Stimulated activated CD8-positive, alpha-beta memory T cell treated with anti-CD3 and anti-CD28 coated beads, Interleukin-15, amount 100 ng/mL, for 24 hours (primary cell): ENCODE results near the gene IFNL4.
"Not testable (repeated sequence)": the region's sequence is repeated elsewhere in the genome, so short reads cannot be mapped to it uniquely, and the experiment has no call there.

Source experiments
- DNase-seq: peaks from one replicate; pipeline ENCODE4 v3.0.0-alpha.2; 2020; ENCODE audit warnings: low read depth

Gene IFNL4

DNA sequence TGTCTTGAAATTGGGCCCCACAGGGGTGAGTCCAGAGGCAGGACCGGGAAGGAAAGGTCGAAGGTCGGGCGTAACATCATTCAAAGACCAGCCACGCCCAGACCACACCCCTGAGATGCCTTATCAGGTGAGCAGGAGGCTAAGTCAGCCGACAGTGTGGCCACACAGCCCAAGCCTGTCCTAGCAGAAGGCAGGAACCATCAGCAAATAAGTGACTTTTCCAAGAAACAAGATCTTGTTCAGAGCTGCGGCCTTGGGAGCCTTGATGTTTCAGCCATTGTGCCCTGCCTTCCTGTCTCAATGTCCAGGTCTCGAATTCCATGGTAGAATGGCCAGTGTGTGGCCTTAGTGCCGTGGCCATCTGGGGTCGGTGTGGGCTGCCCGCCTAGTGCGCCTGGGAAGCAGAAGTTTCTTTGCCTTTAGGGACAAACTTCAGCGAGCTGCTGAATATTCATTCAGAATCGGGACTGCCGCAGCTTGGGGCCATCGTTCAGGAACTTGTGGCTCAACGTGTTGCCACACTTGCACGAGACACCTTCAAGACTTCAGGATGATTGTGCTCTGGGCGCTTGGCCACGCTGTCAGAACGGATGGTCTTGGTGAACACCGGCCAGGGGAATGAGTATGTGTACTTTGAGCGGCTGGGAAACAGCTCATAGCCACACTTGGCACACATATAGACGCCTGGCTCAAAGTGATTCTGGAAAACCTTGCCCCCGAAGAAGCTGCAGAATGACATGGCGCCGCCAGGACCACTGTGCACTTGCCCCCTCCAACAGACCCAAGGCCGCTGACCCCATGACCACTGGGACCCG, 6.1 kb upstream of the IFNL4 start:
- no peak for DNase-seq

DNA sequence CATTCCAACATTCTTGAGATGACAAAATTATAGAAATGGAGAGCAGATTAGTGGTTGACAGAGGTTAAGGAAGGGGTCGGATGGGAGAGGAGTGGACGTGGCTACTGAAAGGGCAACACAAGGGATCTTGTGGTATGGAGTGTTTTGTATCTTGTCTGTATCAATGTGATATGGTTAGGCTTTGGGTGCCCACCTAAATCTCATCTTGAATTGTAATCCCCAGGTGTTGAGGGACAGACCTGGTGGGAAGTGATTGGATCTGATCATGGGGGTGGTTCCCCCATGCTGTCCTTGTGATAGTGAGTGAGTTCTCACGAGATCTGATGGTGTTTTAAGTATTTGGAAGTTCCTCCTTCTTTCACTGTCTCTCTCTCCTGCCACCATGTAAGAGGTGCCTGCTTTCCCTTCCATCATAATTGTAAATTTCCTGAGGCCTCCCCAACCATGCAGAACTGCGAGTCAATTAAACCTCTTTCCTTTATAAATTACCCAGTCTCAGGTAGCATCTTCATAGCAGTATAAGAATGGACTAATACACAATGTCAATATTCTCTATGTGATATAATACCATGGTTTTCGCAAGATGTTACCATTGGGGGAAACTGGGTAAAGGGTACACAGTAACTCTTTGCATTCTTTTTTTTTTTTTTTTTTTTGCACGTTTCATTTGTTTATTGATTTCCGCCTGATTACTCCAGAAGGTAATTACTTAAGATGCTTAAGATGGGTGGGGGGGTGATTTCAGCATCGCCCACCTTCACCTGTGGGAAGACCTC, 4.9 kb upstream of the IFNL4 start:
- DNase-seq: no peak

DNA sequence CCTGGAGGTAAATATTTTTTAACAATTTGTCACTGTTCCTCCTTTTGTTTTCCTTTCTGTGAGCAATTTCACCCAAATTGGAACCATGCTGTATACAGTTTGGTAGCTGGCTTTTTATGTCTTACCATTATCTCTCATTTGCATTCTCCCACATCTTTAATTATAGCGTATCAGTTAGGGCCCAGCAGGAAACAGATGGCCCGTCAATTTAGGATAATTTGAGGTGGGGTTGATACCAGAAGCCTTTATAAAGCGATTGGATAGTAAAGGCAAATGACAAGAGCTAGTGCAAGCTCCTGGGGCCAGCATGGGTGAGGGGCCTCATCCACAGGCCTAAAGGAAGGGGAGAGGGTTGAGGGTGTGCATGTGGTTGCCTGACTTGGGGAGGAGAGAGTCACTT, 3.8 kb upstream of the IFNL4 start:
- DNase-seq: no peak

DNA sequence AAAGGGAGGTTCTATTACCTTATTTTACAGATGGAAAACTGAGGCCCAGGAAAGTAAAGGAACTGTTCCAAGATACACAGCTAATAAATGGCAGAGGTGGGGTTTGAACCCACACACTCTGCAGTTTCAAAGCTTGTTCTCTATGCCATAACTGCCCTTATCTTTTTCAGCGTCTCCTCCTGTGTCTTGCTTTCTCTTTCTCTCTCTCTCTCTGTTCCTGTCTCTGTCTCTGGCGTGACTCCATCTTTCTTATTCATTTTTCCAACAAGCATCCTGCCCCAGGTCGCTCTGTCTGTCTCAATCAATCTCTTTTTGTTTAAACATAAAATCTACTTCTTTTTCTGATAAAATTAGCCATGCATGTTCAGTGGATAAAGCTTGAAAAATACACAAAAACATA, 3.2 kb upstream of the IFNL4 start:
- no peak for DNase-seq

DNA sequence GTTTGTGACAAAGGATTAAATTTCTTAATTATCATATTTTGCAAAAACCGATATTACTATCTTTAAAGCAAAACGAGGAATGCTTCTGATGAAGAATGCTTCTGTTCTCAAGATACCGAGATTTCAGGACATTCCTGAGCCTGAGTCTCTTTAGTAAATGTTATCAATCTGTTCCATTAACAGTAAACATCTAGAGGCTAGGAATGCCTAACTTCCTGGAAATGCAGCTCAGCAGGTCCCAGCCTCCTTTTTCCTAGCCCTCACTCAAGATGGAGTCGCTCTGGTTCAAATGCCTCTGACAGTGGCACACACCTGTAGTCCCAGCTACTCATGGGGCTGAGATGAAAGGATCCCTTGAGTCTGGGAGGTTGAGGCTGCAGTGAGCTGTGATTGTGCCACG, 2.4 kb upstream of the IFNL4 start:
- no peak for DNase-seq

DNA sequence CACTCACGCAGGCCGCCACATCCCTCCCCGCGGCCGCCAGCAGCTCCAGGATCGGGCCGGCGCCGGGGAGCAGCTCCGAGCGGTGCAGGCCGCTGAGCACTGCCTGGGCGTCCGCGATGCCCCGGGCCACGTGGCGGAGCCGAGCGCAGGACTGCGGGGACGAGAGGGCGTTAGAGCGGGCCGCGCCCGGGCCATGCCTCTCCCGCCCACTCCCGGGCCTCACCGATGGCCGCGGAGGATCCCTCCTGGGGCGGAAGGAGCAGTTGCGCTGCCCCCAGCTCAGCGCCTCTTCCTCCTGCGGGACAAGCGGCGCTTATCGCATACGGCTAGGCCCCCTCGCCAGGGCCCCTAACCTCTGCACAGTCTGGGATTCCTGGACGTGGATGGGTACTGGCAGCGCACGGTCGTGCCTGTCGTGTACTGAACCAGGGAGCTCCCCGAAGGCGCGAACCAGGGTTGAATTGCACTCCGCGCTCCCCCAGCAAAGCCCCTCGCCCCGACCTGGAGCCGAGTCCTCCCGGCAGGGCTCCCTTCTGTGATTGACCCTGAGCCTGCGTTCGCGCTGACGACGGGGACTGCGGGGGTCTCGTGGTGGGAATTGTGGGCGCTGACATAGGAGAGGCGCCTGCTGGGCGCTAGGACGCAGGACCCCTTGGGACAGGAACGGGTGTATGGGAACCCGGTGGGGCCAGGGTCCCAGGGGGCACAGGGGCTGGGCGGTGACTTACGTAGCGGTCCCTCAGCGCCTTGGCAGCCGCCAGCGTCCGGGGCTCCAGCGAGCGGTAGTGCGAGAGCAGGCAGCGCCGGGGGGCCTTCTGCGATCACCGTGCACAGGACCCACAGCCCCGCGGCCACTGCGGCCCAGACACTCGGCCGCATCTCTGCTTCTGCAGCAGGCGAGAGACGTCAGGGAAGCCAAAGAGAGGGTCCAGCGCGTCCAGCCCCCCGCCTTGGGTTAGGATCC, 673 bp downstream of the IFNL4 start:
- DNase-seq: no peak

DNA sequence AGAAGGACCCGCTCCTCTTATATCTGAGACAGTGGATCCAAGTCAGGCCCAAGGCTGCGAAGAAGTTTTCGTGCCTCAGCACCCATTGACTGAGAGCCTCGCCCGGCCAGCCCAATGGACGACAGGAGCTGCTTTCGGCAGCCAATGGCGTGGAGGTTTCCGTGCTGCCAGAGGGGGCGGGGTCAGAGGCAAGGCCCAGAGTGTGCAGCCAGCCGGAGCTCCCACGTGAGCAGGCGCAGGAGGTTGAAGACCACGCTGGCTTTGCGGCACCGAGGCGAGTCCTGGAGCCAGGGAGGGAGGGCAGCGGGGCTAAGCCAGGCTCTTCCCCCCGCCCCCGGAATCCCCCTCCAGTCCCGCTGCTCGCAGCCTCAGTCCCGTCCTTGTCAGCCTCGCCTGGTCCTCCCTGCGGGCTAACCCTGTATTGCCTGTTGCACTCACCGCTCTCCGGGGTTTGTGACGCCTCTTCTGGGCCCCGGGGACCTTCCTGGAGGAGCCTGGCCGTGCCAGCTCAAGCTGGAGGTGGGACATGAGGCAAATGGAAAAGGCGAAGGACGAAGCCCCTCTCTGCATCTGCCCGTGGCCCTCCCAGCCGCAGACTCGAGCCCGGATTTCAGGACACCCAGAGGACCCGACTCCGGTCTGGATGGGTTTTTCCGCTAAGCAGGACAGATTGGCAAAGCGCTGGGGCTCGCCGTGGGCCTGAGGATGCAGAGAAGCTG, 1.5 kb downstream of the IFNL4 start:
- DNase-seq: no peak

DNA sequence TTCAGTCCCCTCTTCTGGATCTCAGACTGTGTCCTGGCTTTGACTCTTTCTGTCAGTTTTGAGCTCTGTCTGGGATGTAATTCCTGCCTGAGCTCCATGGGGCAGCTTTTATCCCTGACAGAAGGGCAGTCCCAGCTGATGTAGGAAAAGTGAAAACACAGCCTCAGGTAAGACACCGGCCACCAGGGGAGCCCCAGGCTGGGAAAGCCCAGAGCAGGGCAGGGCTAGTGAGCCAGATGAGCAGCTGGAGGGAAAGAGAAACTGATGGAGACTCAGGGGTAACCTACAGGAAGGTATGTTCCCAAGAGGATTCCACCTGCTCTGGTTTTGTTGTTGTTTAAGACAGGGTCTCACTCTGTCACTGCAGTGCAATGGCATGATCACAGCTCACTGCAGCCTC, 3.5 kb downstream of the IFNL4 start:
- DNase-seq: not testable (repeated sequence)

DNA sequence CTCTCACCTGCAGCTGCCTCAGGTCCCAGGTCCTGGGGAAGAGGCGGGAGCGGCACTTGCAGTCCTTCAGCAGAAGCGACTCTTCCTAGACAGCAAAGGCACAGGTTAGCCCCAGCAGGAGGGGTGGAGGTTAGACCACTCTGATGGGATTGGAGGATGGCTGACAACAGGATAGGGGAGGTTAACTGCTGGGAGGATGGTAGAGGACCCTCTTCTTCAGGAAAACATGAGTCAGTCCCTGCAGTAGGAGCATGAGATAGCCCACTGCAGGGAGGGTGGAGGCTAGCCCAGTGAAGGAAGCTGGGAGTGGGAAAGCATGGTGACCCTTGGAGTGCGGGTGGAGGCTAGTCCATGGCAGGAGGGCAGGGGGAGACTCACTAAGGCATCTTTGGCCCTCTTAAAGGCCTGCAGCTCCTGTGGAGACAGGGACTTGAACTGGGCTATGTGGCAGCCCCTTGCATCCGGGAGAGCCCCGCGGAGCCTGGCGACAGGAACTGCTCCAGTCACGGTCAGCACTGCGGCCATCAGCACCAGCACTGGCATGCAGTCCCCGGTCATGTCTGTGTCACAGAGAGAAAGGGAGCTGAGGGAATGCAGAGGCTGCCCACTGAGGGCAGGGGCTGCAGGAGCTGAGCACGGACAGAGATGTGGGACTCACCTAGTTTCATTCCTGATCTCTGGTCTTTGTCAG, 4.1 kb downstream of the IFNL4 start, which contains the start of gene IFNL3:
TSS of gene IFNL3 (minus strand) at position 597 of the 691 bp plus-strand sequence. CDS start at position 558, 39 bp downstream.
- DNase-seq: not testable (repeated sequence)

DNA sequence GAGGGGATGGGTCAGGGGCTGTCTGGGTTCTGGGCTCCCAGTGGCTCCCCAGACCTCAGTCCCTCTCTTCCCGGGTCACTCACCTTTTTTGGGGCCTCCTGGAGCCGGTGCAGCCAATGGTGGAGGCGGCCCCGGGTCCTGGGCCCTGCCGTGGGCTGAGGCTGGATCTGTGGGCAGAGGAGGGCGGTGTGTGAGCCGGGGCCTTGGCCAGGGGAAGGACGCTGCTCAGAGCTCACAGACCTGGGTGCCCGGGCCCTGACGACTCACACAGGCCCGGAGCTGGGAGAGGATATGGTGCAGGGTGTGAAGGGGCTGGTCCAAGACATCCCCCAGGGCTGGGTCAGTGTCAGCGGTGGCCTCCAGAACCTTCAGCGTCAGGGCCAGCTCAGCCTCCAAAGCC, 4.9 kb downstream of the IFNL4 start:
- DNase-seq: not testable (repeated sequence)

DNA sequence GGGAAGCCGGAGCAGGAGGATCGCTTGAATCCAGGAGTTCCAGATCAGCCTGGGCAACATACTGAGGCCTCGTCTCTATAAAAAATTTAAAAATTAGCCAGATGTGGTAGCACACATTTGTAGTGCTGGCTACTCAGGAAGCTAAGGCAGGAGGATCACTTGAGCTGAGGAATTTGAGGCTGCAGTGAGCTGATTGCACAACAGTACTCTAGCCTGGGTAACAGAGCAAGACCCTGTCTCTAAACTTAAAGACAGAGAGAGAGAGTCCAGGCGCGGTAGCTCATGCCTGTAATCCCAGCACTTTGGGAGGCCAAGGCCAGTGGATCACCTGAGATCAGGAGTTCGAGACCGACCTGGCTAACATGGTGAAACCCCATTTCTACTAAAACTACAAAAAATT, 8.2 kb downstream of the IFNL4 start:
- DNase-seq: no peak

DNA sequence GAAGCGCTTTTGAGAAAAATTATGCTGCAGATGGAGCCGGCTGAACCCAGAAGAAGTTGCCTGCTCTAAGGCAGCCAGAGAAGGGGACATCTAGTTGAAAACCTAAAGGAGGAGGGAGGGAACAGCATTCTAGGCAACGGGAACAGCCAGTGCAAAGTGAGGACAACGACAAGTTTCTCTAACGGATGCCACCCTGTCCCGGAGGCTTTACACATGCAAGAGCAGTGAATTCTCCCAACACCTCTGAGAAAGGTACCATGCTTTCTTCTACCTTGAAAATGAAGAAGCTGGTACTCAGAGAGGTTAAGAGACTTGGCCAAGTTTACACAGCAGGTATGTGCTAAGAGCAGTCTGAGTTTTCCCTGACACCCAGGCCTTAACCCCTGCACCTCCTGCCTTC, 9.7 kb downstream of the IFNL4 start:
- no peak for DNase-seq

DNA sequence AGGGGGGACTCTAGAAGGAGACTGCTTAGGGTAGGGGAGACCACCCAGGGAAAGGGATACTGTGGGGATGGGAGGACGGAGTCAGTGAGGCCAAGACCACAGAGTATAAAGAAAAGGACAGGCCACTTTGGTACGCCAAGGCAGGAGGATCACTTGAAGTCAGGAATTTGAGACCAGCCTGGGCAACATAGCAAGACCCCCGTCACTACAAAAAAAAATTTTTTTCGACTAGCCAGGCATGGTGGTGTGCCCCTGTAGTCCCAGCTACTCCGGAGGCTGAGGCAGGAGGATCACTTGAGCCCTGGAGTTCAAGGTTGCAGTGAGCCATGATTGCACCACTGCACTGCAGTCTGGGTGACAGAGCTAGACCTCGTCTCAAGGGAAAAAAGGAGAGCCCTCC, 10.4 kb downstream of the IFNL4 start:
- DNase-seq: no peak

DNA sequence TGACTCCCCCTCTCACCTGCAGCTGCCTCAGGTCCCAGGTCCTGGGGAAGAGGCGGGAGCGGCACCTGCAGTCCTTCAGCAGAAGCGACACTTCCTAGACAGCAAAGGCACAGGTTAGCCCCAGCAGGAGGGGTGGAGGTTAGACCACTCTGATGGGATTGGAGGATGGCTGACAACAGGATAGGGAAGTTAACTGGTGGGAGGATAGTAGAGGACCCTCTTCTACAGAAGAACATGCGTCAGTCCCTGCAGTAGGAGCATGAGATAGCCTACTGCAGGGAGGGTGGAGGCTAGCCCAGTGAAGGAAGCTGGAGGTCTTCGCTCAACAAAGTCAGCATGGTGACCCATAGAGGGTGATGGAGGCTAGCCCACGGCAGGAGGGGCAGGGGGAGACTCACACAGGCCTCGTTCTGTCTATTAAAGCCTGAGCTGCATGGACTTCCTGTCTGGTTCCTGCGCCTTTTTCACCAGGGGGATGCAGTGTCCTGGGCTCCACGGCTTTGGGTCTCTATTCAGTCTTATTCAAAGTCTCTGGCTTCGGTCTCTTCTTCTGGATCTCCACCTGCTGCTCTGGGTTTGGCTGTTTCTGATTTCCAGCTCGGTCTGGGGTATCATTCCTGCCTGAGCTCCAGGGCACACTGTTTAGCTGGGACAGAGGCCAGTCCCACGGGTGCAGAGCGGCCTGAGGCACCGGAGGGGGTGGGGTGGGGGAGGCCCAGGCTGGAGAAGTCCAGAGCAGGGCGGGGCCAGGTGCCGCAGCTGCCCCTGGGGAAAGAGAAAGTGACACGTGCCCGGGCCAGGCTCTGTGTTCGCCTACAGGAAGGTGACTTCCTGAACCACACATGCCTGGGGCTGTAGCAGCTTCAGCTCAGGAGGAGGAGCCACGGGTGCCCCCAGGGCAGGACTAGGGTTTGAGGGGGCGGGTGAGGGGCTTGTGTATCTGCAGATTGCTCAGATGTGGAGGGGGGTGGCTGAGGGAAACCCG, 11.2 kb downstream of the IFNL4 start:
- no peak for DNase-seq

DNA sequence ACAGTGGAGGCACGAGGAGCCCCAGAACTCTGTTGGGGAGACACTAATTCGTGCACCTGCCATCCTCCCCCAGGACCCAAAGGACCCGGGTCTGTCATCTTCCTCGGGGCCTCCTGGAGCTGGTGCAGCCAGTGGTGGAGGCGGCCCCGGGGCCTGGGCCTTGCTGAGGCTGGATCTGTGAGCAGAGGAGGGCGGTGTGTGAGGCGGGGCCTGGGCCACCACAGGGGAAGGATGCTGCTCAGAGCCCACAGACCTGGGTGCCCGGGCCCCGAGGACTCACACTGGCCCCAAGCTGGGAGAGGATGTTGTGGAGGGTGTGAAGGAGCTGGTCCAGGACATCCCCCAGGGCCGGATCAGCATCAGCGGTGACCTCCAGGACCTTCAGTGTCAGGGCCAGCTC, 12.1 kb downstream of the IFNL4 start:
- no peak for DNase-seq

DNA sequence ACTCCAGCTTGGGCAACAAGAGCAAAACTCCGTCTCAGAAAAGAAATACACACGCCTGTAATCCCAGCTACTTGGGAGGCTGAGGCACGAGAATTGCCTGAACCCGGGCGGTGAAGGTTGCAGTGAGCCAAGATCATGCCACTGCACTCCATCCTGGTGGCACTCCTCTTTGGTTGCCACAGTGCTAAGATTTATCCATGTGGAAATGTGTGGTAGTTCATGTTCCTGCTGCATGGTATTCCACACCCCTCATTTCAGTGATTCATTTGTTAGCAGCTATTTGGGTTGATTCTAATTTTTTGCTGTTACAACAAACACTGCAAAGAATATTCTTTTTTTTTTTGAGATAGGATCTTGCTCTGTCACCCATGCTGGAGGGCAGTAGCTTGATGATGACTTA, 15.9 kb downstream of the IFNL4 start:
- DNase-seq: no peak

DNA sequence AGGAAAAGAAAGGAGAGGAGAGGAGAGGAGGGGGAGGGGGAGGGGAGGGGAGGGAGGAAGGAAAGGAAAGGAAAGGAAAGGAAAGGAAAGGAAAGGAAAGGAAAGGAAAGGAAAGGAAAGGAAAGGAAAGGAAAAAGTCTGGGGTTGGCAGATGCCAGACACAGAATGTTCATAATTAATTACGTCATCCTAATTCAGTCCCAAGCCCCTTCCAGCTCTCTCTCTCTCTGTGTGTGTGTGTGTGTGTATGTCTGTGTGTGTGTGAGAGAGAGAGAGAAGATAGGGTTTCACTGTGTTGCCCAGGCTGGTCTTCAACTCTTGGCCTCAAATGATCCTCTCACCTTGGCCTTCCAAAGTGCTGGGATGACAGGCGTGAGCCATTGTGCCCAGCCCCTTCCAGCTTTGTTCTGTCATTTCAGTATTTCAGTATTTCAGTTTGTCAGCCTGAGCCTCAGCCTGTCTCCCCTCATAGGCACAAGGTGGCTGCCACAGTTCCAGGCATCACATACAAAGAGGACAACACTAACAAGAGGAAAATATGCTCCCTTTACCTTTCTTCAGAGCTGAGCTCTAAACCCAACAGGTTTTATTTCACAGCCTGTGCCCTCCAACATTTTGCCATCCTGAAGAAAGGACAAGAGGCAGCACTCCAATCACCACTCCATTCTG, 18.4 kb downstream of the IFNL4 start:
- no peak for DNase-seq

DNA sequence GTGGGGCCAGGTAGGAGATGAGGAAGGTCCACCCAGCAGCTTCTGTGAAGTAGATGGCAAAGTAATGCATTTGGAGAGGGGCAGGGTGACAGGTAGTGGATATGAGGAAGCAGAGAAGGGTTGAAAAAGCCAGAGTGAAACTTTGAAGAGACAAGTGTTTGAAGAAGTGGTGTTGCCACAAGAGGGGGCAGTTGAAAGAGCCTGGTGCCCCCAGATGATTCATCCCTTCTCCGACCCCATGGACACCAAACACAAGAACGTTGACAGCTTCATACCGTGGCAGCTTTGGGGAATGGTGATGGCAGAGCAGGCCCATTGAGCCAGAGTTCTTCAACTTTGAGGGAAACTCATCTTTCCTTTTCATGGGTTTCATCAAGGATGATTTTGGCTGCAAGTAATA, 23.7 kb downstream of the IFNL4 start:
- DNase-seq: no peak

DNA sequence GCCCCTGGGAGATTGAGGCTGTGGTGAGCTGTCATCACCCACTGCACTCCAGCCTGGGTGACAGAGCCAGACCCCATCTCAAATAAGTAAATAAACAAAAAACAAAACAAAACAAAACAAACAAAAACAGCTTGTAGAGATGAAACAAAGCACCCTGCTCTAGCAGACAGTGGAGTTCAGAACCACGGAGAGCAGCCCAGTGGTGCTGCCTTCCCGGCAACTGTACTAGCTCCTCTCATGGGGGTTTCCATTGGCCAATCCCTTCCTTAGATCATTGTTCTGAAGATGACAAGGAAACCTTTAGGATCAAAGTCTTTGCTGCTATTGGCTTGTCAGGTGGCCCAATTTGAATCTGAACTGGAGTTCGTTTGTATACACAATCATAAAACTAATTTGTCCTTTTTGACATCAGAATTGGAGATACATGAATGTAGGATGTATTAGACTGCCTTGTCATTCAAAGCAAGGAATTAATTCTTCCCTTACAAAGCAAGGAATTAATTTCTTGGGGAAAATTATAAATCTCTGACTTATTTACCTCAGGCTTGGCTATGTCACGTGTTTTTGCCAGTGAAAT, 24.9 kb downstream of the IFNL4 start:
- DNase-seq: no peak
